HEK293T (cell line): Measurements from ENCODE around the gene TMED8.

ENCODE experiments used
- BHLHE40 ChIP-seq: fragments of 450-650 bp; IDR thresholded peaks from 2 replicates; pipeline ENCODE4 v1.6.1; 2016; ENCODE audit warnings: mild to moderate bottlenecking, moderate library complexity, borderline replicate concordance
- ELF4 ChIP-seq: fragments of 450-650 bp; IDR thresholded peaks from 2 replicates; pipeline ENCODE4 v1.6.1; 2017; ENCODE audit warnings: antibody characterized with exemption
- SP1 ChIP-seq: fragments of 450-650 bp; IDR thresholded peaks from 2 replicates; pipeline ENCODE4 v1.6.1; 2017

- TF ChIP-seq ELF4 = no peak
- no peak for TF ChIP-seq BHLHE40
- no peak for TF ChIP-seq SP1
Measured at GRCh38 chr14:77319422-77319821, 57.5 kb downstream of the TMED8 start.
